ENCODE results near the gene MYH15.

Gene MYH15

DNA sequence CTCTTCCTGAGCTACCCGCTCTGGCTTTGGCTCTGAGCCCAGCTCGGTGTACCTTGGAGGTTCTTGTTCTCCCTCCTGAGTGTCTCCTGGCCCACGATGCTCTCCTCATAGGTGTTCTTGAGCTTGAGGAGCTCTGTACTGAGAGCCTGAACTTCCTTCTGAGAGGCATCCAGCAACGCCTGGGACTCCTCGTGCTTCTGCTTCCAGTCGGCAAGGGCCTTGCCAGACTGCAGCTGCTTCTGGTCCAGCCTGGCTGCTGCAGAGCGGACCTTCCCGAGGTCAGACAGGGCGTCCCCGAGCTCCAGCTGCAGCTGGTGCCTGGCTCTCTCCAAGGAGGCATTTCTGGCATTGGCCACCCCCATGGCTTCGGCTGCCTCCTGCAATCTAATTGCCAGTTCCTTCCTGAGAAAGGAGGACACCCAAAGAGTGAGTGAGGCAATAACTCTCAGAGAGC is 99.8 kb downstream of the MYH15 start:
- no peaks in the 10 kb centered on the region for H3K27me3 ChIP-seq (replicated peaks; ENCODE audit: control insufficient read depth, insufficient read depth, low read length, poor library complexity, severe bottlenecking)
- no peaks in the 10 kb centered on the region for H3K4me1 ChIP-seq (ENCODE audit: control insufficient read depth, insufficient read depth, low read length, poor library complexity, severe bottlenecking)
- no peak for DNase-seq
- H3K9me3 ChIP-seq (ENCODE audit: control insufficient read depth, low read length) = no peaks in the 10 kb centered on the region
- H3K27ac ChIP-seq (ENCODE audit: insufficient read depth, low read length, poor library complexity, severe bottlenecking) = no peak overlapping the region
- H3K36me3 ChIP-seq (ENCODE audit: control insufficient read depth, insufficient read depth, low read length) = no peaks in the 10 kb centered on the region
- no peak overlapping the region for H3K4me3 ChIP-seq (ENCODE audit: insufficient read depth, low read depth, low read length, poor library complexity, severe bottlenecking)

GRCh38 chr3:108409800-108410178 is 100.6 kb downstream of the MYH15 start:
- H3K4me1 ChIP-seq (ENCODE audit: control insufficient read depth, insufficient read depth, low read length, poor library complexity, severe bottlenecking) = no peaks in the 10 kb centered on the region
- H3K36me3 ChIP-seq (ENCODE audit: control insufficient read depth, insufficient read depth, low read length) = no peaks in the 10 kb centered on the region
- H3K27me3 ChIP-seq (replicated peaks; ENCODE audit: control insufficient read depth, insufficient read depth, low read length, poor library complexity, severe bottlenecking) = no peaks in the 10 kb centered on the region
- H3K27ac ChIP-seq (ENCODE audit: insufficient read depth, low read length, poor library complexity, severe bottlenecking) = no peak overlapping the region
- no peak overlapping the region for H3K4me3 ChIP-seq (ENCODE audit: insufficient read depth, low read depth, low read length, poor library complexity, severe bottlenecking)
- DNase-seq = no peak
- H3K9me3 ChIP-seq (ENCODE audit: control insufficient read depth, low read length) = no peaks in the 10 kb centered on the region

DNA sequence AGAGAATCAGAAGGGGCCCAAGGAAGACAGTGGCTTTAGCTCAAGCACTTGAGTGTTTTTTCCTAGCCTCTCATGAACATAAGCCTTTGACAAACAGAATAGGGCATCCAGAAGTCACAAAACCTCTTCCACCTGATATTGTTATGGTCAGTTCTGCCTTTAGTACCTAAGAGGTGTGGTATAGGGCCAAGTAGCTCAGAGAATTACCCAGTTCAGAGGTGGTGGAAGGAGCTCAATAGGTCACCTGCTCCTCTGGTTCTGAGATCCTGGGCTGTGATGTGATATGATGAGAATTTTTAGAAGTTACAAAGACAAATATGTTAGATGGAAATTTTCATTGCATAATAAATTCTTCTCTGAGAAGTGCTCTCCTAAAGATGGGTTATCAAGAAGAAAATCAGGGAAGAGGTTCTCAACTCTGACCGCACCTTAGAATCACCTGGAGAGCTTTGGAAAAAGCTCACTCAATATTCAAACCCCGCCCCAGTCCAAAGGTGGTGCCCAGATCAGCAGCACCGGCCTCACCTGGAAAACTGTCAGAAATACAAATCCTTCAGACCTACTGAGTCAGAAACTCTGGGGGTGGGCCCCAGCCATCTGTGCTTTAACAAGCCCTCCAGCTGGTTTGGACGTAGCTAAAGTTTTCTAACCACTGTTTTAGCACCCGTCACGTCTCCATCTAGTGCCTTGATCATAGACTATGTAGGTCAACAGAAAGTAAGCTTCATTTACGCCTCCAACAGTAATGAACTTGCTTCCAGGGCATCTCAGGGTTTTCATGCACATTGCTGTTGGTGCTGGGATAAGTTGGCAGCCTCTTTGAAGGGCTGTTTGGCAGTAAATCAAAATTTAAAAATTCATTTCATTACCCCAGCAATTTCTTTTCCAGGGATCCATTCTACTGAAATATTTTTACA is 101.3 kb downstream of the MYH15 start:
- no peak for DNase-seq
- no peak overlapping the region for H3K4me3 ChIP-seq (ENCODE audit: insufficient read depth, low read depth, low read length, poor library complexity, severe bottlenecking)
- no peaks in the 10 kb centered on the region for H3K4me1 ChIP-seq (ENCODE audit: control insufficient read depth, insufficient read depth, low read length, poor library complexity, severe bottlenecking)
- H3K27ac ChIP-seq (ENCODE audit: insufficient read depth, low read length, poor library complexity, severe bottlenecking) = no peak overlapping the region
- no peaks in the 10 kb centered on the region for H3K27me3 ChIP-seq (replicated peaks; ENCODE audit: control insufficient read depth, insufficient read depth, low read length, poor library complexity, severe bottlenecking)
- H3K9me3 ChIP-seq (ENCODE audit: control insufficient read depth, low read length) = no peaks in the 10 kb centered on the region
- no peaks in the 10 kb centered on the region for H3K36me3 ChIP-seq (ENCODE audit: control insufficient read depth, insufficient read depth, low read length)

- Histone ChIP-seq H3K9me3 (ENCODE audit: control insufficient read depth, low read length) (no peaks in the 10 kb centered on the region), H3K27ac (ENCODE audit: insufficient read depth, low read length, poor library complexity, severe bottlenecking) (no peak overlapping the region), H3K4me3 (ENCODE audit: insufficient read depth, low read depth, low read length, poor library complexity, severe bottlenecking) (no peak overlapping the region), H3K36me3 (ENCODE audit: control insufficient read depth, insufficient read depth, low read length) (no peaks in the 10 kb centered on the region), H3K4me1 (ENCODE audit: control insufficient read depth, insufficient read depth, low read length, poor library complexity, severe bottlenecking) (no peaks in the 10 kb centered on the region), H3K27me3 (replicated peaks; ENCODE audit: control insufficient read depth, insufficient read depth, low read length, poor library complexity, severe bottlenecking) (no peaks in the 10 kb centered on the region)
- DNase-seq = no peak
These were observed 102.5 kb downstream of the MYH15 start for GRCh38 chr3:108407886-108408285.

GRCh38 chr3:108406661-108407206 is 103.7 kb downstream of the MYH15 start:
- H3K27me3 ChIP-seq (replicated peaks; ENCODE audit: control insufficient read depth, insufficient read depth, low read length, poor library complexity, severe bottlenecking) = no peaks in the 10 kb centered on the region
- H3K27ac ChIP-seq (ENCODE audit: insufficient read depth, low read length, poor library complexity, severe bottlenecking) = no peak overlapping the region
- DNase-seq = peak in 1 of 3 donors; percentile 2
- no peaks in the 10 kb centered on the region for H3K4me1 ChIP-seq (ENCODE audit: control insufficient read depth, insufficient read depth, low read length, poor library complexity, severe bottlenecking)
- no peak overlapping the region for H3K4me3 ChIP-seq (ENCODE audit: insufficient read depth, low read depth, low read length, poor library complexity, severe bottlenecking)
- no peaks in the 10 kb centered on the region for H3K9me3 ChIP-seq (ENCODE audit: control insufficient read depth, low read length)
- H3K36me3 ChIP-seq (ENCODE audit: control insufficient read depth, insufficient read depth, low read length) = no peaks in the 10 kb centered on the region

DNA sequence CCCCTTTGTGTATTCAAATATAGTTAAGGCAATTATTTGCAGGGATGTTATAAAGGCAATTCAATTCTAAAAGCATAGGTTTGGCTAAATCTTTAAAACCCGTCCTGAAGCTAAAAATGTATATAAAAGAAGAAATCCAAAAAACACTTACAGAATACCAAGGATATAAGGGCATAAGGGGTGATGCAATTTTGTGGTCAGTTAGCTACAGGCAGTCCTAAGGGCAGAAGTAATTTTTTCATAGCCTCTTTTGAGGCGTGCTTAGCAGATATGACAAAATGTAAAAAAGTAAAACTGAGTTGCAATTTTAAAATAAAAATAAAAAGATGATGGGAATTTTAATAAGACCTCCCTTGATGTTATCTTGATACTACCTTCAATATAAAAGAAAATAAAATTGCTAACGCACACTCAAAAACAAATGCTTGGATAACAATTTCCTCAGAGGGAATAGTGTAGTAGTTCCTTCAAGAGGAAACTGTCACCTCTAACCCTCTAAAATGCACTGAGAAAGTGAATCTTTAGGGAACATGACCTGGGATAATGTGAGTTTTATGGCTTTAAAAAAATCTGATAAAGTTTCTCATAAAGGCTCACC is 104.2 kb downstream of the MYH15 start:
- H3K9me3 ChIP-seq (ENCODE audit: control insufficient read depth, low read length) = no peaks in the 10 kb centered on the region
- no peak overlapping the region for H3K27ac ChIP-seq (ENCODE audit: insufficient read depth, low read length, poor library complexity, severe bottlenecking)
- no peak for DNase-seq
- H3K4me1 ChIP-seq (ENCODE audit: control insufficient read depth, insufficient read depth, low read length, poor library complexity, severe bottlenecking) = no peaks in the 10 kb centered on the region
- H3K4me3 ChIP-seq (ENCODE audit: insufficient read depth, low read depth, low read length, poor library complexity, severe bottlenecking) = no peak overlapping the region
- no peaks in the 10 kb centered on the region for H3K36me3 ChIP-seq (ENCODE audit: control insufficient read depth, insufficient read depth, low read length)
- no peaks in the 10 kb centered on the region for H3K27me3 ChIP-seq (replicated peaks; ENCODE audit: control insufficient read depth, insufficient read depth, low read length, poor library complexity, severe bottlenecking)

GRCh38 chr3:108404368-108404767 is 106.0 kb downstream of the MYH15 start:
- Histone ChIP-seq H3K9me3 (ENCODE audit: control insufficient read depth, low read length) (no peaks in the 10 kb centered on the region), H3K27ac (ENCODE audit: insufficient read depth, low read length, poor library complexity, severe bottlenecking) (no peak overlapping the region), H3K4me1 (ENCODE audit: control insufficient read depth, insufficient read depth, low read length, poor library complexity, severe bottlenecking) (no peaks in the 10 kb centered on the region), H3K4me3 (ENCODE audit: insufficient read depth, low read depth, low read length, poor library complexity, severe bottlenecking) (no peak overlapping the region), H3K27me3 (replicated peaks; ENCODE audit: control insufficient read depth, insufficient read depth, low read length, poor library complexity, severe bottlenecking) (no peaks in the 10 kb centered on the region), H3K36me3 (ENCODE audit: control insufficient read depth, insufficient read depth, low read length) (no peaks in the 10 kb centered on the region)
- DNase-seq = no peak

- H3K9me3 ChIP-seq (ENCODE audit: control insufficient read depth, low read length) = no peaks in the 10 kb centered on the region
- H3K4me3 ChIP-seq (ENCODE audit: insufficient read depth, low read depth, low read length, poor library complexity, severe bottlenecking) = no peak overlapping the region
- no peaks in the 10 kb centered on the region for H3K27me3 ChIP-seq (replicated peaks; ENCODE audit: control insufficient read depth, insufficient read depth, low read length, poor library complexity, severe bottlenecking)
- DNase-seq = no peak
- no peaks in the 10 kb centered on the region for H3K4me1 ChIP-seq (ENCODE audit: control insufficient read depth, insufficient read depth, low read length, poor library complexity, severe bottlenecking)
- no peak overlapping the region for H3K27ac ChIP-seq (ENCODE audit: insufficient read depth, low read length, poor library complexity, severe bottlenecking)
- no peaks in the 10 kb centered on the region for H3K36me3 ChIP-seq (ENCODE audit: control insufficient read depth, insufficient read depth, low read length)
These were observed 106.6 kb downstream of the MYH15 start for GRCh38 chr3:108403686-108404345.

DNA sequence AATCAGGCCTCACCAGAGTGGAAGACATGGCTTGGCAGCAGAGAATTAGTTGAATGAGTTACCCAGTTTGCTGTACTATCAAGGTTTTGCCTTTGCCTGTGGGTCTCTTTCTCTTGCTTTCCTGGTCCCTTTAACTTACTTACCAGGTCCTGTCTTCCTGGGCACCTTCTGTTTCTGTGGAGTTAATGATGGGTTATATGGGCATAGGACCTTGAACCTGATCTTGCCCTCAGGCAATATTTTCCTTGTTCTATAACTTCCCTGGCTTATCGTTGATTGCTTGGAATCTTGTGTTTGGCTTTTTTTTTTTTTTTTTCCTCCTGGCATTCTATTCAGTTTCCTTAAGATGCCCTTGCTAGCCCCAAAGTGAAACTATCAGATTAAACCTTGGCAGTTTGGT is 107.2 kb downstream of the MYH15 start:
- Histone ChIP-seq H3K27me3 (replicated peaks; ENCODE audit: control insufficient read depth, insufficient read depth, low read length, poor library complexity, severe bottlenecking) (no peaks in the 10 kb centered on the region), H3K4me3 (ENCODE audit: insufficient read depth, low read depth, low read length, poor library complexity, severe bottlenecking) (no peak overlapping the region), H3K9me3 (ENCODE audit: control insufficient read depth, low read length) (no peaks in the 10 kb centered on the region), H3K4me1 (ENCODE audit: control insufficient read depth, insufficient read depth, low read length, poor library complexity, severe bottlenecking) (no peaks in the 10 kb centered on the region), H3K36me3 (ENCODE audit: control insufficient read depth, insufficient read depth, low read length) (no peaks in the 10 kb centered on the region), H3K27ac (ENCODE audit: insufficient read depth, low read length, poor library complexity, severe bottlenecking) (no peak overlapping the region)
- DNase-seq = no peak

DNA sequence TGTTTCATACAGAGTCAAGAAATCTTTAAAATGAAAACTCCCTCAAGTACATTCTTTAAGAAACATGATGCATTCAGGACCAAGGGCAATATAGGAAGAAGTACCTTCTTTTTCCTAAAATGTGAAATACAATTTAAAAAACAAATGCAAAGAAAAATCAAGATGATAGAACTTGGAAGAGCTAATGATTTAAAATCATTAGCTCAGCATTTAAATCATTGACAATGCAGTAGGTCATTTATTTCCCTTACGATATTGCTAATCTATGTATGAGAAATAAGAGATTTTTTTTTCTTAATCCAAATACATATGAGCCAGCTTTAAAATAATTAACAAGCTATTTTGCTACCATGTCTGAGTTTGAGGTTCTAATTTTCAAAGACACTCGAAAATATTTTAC is 108.6 kb downstream of the MYH15 start:
- H3K36me3 ChIP-seq (ENCODE audit: control insufficient read depth, insufficient read depth, low read length) = no peaks in the 10 kb centered on the region
- no peaks in the 10 kb centered on the region for H3K9me3 ChIP-seq (ENCODE audit: control insufficient read depth, low read length)
- no peak overlapping the region for H3K4me3 ChIP-seq (ENCODE audit: insufficient read depth, low read depth, low read length, poor library complexity, severe bottlenecking)
- DNase-seq = no peak
- H3K27ac ChIP-seq (ENCODE audit: insufficient read depth, low read length, poor library complexity, severe bottlenecking) = no peak overlapping the region
- no peaks in the 10 kb centered on the region for H3K4me1 ChIP-seq (ENCODE audit: control insufficient read depth, insufficient read depth, low read length, poor library complexity, severe bottlenecking)
- H3K27me3 ChIP-seq (replicated peaks; ENCODE audit: control insufficient read depth, insufficient read depth, low read length, poor library complexity, severe bottlenecking) = no peaks in the 10 kb centered on the region

All from effector memory CD4-positive, alpha-beta T cell (primary cell).